GM12873 (cell line): ENCODE results near the gene PRKRA.
A peak's percentile ranks its signal among the peaks of the same experiment; 100 is the strongest.

Experiments
- CTCF ChIP-seq: IDR thresholded peaks from 2 replicates; pipeline ENCODE4 v1.5.1; 2012; ENCODE audit warnings: low read depth, mild to moderate bottlenecking, moderate library complexity, low read length, control low read depth; ENCODE audit not compliant: insufficient read depth; ENCODE audit errors: missing control alignments

The PRKRA gene

GRCh38 chr2:178482437-178482836, 31.5 kb upstream of the PRKRA start:
- no peak for TF ChIP-seq CTCF

- no peak for TF ChIP-seq CTCF
Observed at GRCh38 chr2:178480227-178481181, 29.5 kb upstream of the PRKRA start, which contains the start of gene PLEKHA3. Gene PLEKHA3 (plus strand): TSS chr2:178480457. CDS start chr2:178480870, 413 bp downstream.

GRCh38 chr2:178479758-178480226, 28.8 kb upstream of the PRKRA start:
- TF ChIP-seq CTCF = no peak

GRCh38 chr2:178479275-178479616, 28.3 kb upstream of the PRKRA start:
- TF ChIP-seq CTCF = no peak

GRCh38 chr2:178478439-178479274, 27.7 kb upstream of the PRKRA start, which contains the start of gene FKBP7:
Gene FKBP7 (minus strand): TSS chr2:178478600. CDS start chr2:178478499, 101 bp downstream.
- peak; percentile 82 for TF ChIP-seq CTCF

GRCh38 chr2:178478130-178478438, 27.1 kb upstream of the PRKRA start:
- TF ChIP-seq CTCF = no peak
